Fibroblast of pulmonary artery (primary cell): ENCODE measurements around the gene LAPTM5.
"Not testable (repeated sequence)": the region's sequence is repeated elsewhere in the genome, so short reads cannot be mapped to it uniquely, and the experiment has no call there.

Experiments used
- DNase-seq: peaks from one replicate; pipeline ENCODE4 v3.0.0-alpha.2; 2010; ENCODE audit warnings: low read depth
- H3K4me3 ChIP-seq: replicated peaks from 2 replicates; pipeline ENCODE4 v1.5.1; 2011; ENCODE audit warnings: low read depth, mild to moderate bottlenecking, control low read depth, low read length, moderate library complexity
- CTCF ChIP-seq: IDR thresholded peaks from 2 replicates; pipeline ENCODE4 v1.5.1; 2011; ENCODE audit warnings: mild to moderate bottlenecking, control low read depth, low read length, inconsistent platforms; ENCODE audit errors: missing control alignments

LAPTM5 gene

GRCh38 chr1:30790850-30791778, 33.5 kb upstream of the LAPTM5 start:
- no peak overlapping the region for H3K4me3 ChIP-seq
- DNase-seq = no peak
- no peak for TF ChIP-seq CTCF

GRCh38 chr1:30790256-30790525, 32.6 kb upstream of the LAPTM5 start:
- not testable (repeated sequence) for DNase-seq, H3K4me3 ChIP-seq

GRCh38 chr1:30789388-30790255, 32.0 kb upstream of the LAPTM5 start:
- no peak for TF ChIP-seq CTCF
- no peak for DNase-seq
- H3K4me3 ChIP-seq = no peak overlapping the region

GRCh38 chr1:30788580-30789387, 31.2 kb upstream of the LAPTM5 start:
- H3K4me3 ChIP-seq = no peak overlapping the region
- peak; percentile 41 for DNase-seq
- TF ChIP-seq CTCF = no peak

GRCh38 chr1:30787856-30788495, 30.4 kb upstream of the LAPTM5 start:
- TF ChIP-seq CTCF = no peak

GRCh38 chr1:30787266-30787665, 29.7 kb upstream of the LAPTM5 start:
- no peak overlapping the region for H3K4me3 ChIP-seq
- DNase-seq = no peak
- TF ChIP-seq CTCF = no peak

More at GRCh38 chr1:30787856-30788495, 30.4 kb upstream of the LAPTM5 start:
- no peak for DNase-seq
- no peak overlapping the region for H3K4me3 ChIP-seq
